IMR-90 (cell line): ENCODE measurements around the gene ARL14.

Experiments used
- CTCF ChIP-seq: conservative IDR thresholded peaks from 2 replicates; pipeline ENCODE4 v1.5.1; 2012; ENCODE audit warnings: mild to moderate bottlenecking, low read depth, low read length, improper control_type of control experiment
- MAFK ChIP-seq: IDR thresholded peaks from 2 replicates; pipeline ENCODE4 v1.6.1; 2012; ENCODE audit warnings: low read depth, low read length, improper control_type of control experiment
- POLR2A ChIP-seq: IDR thresholded peaks from 2 replicates; pipeline ENCODE4 v1.6.1; 2012; ENCODE audit warnings: mild to moderate bottlenecking, low read depth, low read length
- RAD21 ChIP-seq: IDR thresholded peaks from 2 replicates; pipeline ENCODE4 v1.6.1; 2012; ENCODE audit warnings: low read length, improper control_type of control experiment

- no peak for TF ChIP-seq CTCF
- TF ChIP-seq MAFK: peak; percentile 48; the same call in 1 of the 2 replicates
- TF ChIP-seq POLR2A: no peak
- no peak for TF ChIP-seq RAD21
Measured at GRCh38 chr3:160648701-160649100, 28.3 kb upstream of the ARL14 start.
